HCT116 (cell line): ENCODE results near the gene SYNE1. TPM values are rescaled to one million over a fixed set of nuclear protein-coding genes. Genes with fewer than 3 reads are reported as not detected.

Source experiments
- ATAC-seq: fragments of 200-7000 bp; cut with Tn5 transposase; 2 replicates; pipeline ENCODE4 v1.9.1; 2020; ENCODE audit warnings: mild to moderate bottlenecking, moderate library complexity
- BruUV-seq: library from RNA; stranded (reverse); fragments of 400-500 nt; replicated peaks from 2 replicates; lab custom pipeline; 2021; lab: Mats Ljungman, UMichigan
- CTCF ChIA-PET: fragments of 300-600 bp; sonication (Branson Sonifier 250); formaldehyde crosslinking; loops from one replicate; lab custom pipeline; 2021; ENCODE audit warnings: antibody characterized with exemption; lab: Charles Lee
- POLR2A ChIA-PET: fragments of 300-600, 350-600 bp; sonication (Branson Sonifier 250); formaldehyde crosslinking; loops from one replicate; lab custom pipeline; 2021; ENCODE audit warnings: antibody characterized with exemption; lab: Charles Lee
- RAD21 ChIA-PET, 2 experiments: fragments of 300-600 bp; sonication (Branson Sonifier 250); formaldehyde crosslinking; loops; one replicate each; lab custom pipeline; 2023; ENCODE audit warnings: low total read pairs in 2 of 2; ENCODE audit not compliant: uncharacterized antibody in 2 of 2, unreplicated experiment in 2 of 2, low non-redundant PET in 1 of 2; lab: Charles Lee
- DNase-seq: peaks from one replicate; pipeline ENCODE4 v3.0.0-alpha.2; 2010; ENCODE audit warnings: low read depth, low spot score
- H2AFZ ChIP-seq: fragments of 200-600 bp; shearing (Covaris generic), sonication (generic); 2 replicates; pipeline ENCODE4 v1.6.1; 2017; ENCODE audit warnings: low read depth, mixed run types, mixed read lengths, antibody characterized with exemption, low read length; ENCODE audit not compliant: poor library complexity, severe bottlenecking
- H3K27ac ChIP-seq: 2 replicates; pipeline ENCODE4 v1.5.1; 2012; ENCODE audit warnings: low read depth, low read length
- H3K27me3 ChIP-seq: fragments of 200-600 bp; sonication (generic); 2 replicates; pipeline ENCODE4 v1.6.1; 2016; ENCODE audit warnings: mixed run types, low read length, mixed read lengths; ENCODE audit not compliant: insufficient read depth
- H3K36me3 ChIP-seq, 2 experiments: fragments of 200-500 bp in 1 of 2; fragments of 200-600 bp in 1 of 2; sonication (Bioruptor generic) in 1 of 2; sonication (generic) in 1 of 2; 2 replicates each; pipeline versions ENCODE4 v1.5.1 to v1.6.1; 2014 to 2016; ENCODE audit warnings: low read length in 2 of 2, inconsistent platforms in 1 of 2, mixed read lengths in 1 of 2, mixed run types in 1 of 2; ENCODE audit not compliant: insufficient read depth in 2 of 2, control insufficient read depth in 1 of 2
- H3K4me1 ChIP-seq, 2 experiments: fragments of 200-600 bp in 1 of 2; sonication (generic) in 1 of 2; 2 replicates each; pipeline versions ENCODE4 v1.5.1 to v1.6.1; 2012 to 2017; ENCODE audit warnings: low read length in 2 of 2, inconsistent platforms in 1 of 2, mild to moderate bottlenecking in 1 of 2, mixed read lengths in 1 of 2, mixed run types in 1 of 2, moderate library complexity in 1 of 2; ENCODE audit not compliant: insufficient read depth in 2 of 2, control insufficient read depth in 1 of 2
- H3K4me2 ChIP-seq: fragments of 200-600 bp; sonication (generic); 2 replicates; pipeline ENCODE4 v1.6.1; 2017; ENCODE audit warnings: mixed run types, low read length, mixed read lengths
- H3K4me3 ChIP-seq, 2 experiments: fragments of 200-600 bp in 1 of 2; sonication (generic) in 1 of 2; replicated peaks in 1 of 2; 2 replicates each; pipeline ENCODE4 v1.5.1; 2011 to 2016; ENCODE audit warnings: low read length in 2 of 2, control low read depth in 1 of 2, low read depth in 1 of 2, mild to moderate bottlenecking in 1 of 2, mixed read lengths in 1 of 2, mixed run types in 1 of 2
- H3K79me2 ChIP-seq: fragments of 200-600 bp; sonication (generic); 2 replicates; pipeline ENCODE4 v1.6.1; 2017; ENCODE audit warnings: mild to moderate bottlenecking, mixed run types, low read length, moderate library complexity, mixed read lengths; ENCODE audit not compliant: insufficient read depth
- H3K9ac ChIP-seq: fragments of 200-600 bp; sonication (generic); 2 replicates; pipeline ENCODE4 v1.6.1; 2016; ENCODE audit warnings: low read length, mixed read lengths
- H3K9me2 ChIP-seq: fragments of 200-600 bp; sonication (generic), shearing (Covaris generic); 2 replicates; pipeline ENCODE4 v1.6.1; 2017; ENCODE audit warnings: mixed run types, mild to moderate bottlenecking, moderate library complexity; ENCODE audit not compliant: insufficient read depth
- H3K9me3 ChIP-seq, 2 experiments: fragments of 200-500 bp in 1 of 2; fragments of 200-600 bp in 1 of 2; sonication (Bioruptor generic) in 1 of 2; sonication (generic) in 1 of 2; 2 replicates each; pipeline ENCODE4 v1.6.1; 2014 to 2017; ENCODE audit warnings: low read length in 2 of 2, mixed read lengths in 2 of 2, inconsistent platforms in 1 of 2, low read depth in 1 of 2, mild to moderate bottlenecking in 1 of 2, mixed run types in 1 of 2, moderate library complexity in 1 of 2; ENCODE audit not compliant: control insufficient read depth in 1 of 2, insufficient read depth in 1 of 2
- H4K20me1 ChIP-seq: fragments of 200-600 bp; sonication (generic), shearing (Covaris generic); 2 replicates; pipeline ENCODE4 v1.6.1; 2017; ENCODE audit warnings: mixed run types, mild to moderate bottlenecking, moderate library complexity; ENCODE audit not compliant: insufficient read depth
- ATF3 ChIP-seq: IDR thresholded peaks from 2 replicates; pipeline ENCODE4 v1.6.1; 2012
- CBX3 ChIP-seq: IDR thresholded peaks from 2 replicates; pipeline ENCODE4 v1.6.1; 2012; ENCODE audit warnings: low read depth
- CEBPB ChIP-seq: IDR thresholded peaks from 2 replicates; pipeline ENCODE4 v1.6.1; 2012; ENCODE audit warnings: low read depth
- EGR1 ChIP-seq: IDR thresholded peaks from 2 replicates; pipeline ENCODE4 v1.6.1; 2012; ENCODE audit warnings: low read depth
- EZH2 ChIP-seq: fragments of 200-600 bp; sonication (generic); IDR thresholded peaks from 2 replicates; pipeline ENCODE4 v1.6.1; 2017; ENCODE audit warnings: antibody characterized with exemption, mixed run types
- EZH2phosphoT487 ChIP-seq: fragments of 200-600 bp; IDR thresholded peaks from 2 replicates; pipeline ENCODE4 v1.6.1; 2018; ENCODE audit warnings: antibody characterized with exemption, borderline replicate concordance
- FOSL1 ChIP-seq: IDR thresholded peaks from 2 replicates; pipeline ENCODE4 v1.6.1; 2012; ENCODE audit warnings: low read depth
- JUND ChIP-seq: IDR thresholded peaks from 2 replicates; pipeline ENCODE4 v1.6.1; 2012
- MAX ChIP-seq: IDR thresholded peaks from 2 replicates; pipeline ENCODE4 v1.6.1; 2012
- POLR2A ChIP-seq: IDR thresholded peaks from 2 replicates; pipeline ENCODE4 v1.7.0; 2011; ENCODE audit warnings: borderline replicate concordance; ENCODE audit not compliant: insufficient read depth, insufficient read length; ENCODE audit errors: extremely low read depth
- POLR2AphosphoS5 ChIP-seq: IDR thresholded peaks from 2 replicates; pipeline ENCODE4 v1.6.1; 2011; ENCODE audit warnings: mild to moderate bottlenecking, low read depth, low read length, moderate library complexity
- REST ChIP-seq: IDR thresholded peaks from 2 replicates; pipeline ENCODE4 v1.6.1; 2012; ENCODE audit warnings: low read depth
- SIN3A ChIP-seq: IDR thresholded peaks from 2 replicates; pipeline ENCODE4 v1.6.1; 2012; ENCODE audit warnings: low read depth
- SRF ChIP-seq: IDR thresholded peaks from 2 replicates; pipeline ENCODE4 v1.6.1; 2012; ENCODE audit warnings: low read depth
- TCF7L2 ChIP-seq: IDR thresholded peaks from 2 replicates; pipeline ENCODE4 v1.7.0; 2011; ENCODE audit warnings: borderline replicate concordance, inconsistent platforms; ENCODE audit not compliant: insufficient read depth, insufficient read length; ENCODE audit errors: extremely low read depth
- YY1 ChIP-seq: IDR thresholded peaks from 2 replicates; pipeline ENCODE4 v1.6.1; 2011; ENCODE audit warnings: low read length, low read depth, moderate library complexity, mild to moderate bottlenecking; ENCODE audit not compliant: insufficient replicate concordance; ENCODE audit errors: extremely low read depth
- ZBTB33 ChIP-seq: IDR thresholded peaks from 2 replicates; pipeline ENCODE4 v1.6.1; 2011; ENCODE audit warnings: mild to moderate bottlenecking, low read length, moderate library complexity; ENCODE audit not compliant: insufficient replicate concordance; ENCODE audit errors: extremely low read depth
- ZFX ChIP-seq: fragments of 450-650 bp; IDR thresholded peaks from 2 replicates; pipeline ENCODE4 v1.6.1; 2017
- ZNF274 ChIP-seq: fragments of 200-500 bp; sonication (Bioruptor generic); IDR thresholded peaks from 2 replicates; pipeline ENCODE4 v1.6.1; 2014; ENCODE audit warnings: mild to moderate bottlenecking, low read depth, low read length, inconsistent platforms
- intact Hi-C: fragments of 100-400 bp; cut with micrococcal nuclease; formaldehyde crosslinking; loops from 2 replicates; pipeline ENCODE4 v1.10.0; 2022
- total RNA-seq: library from RNA; stranded (reverse); gene quantifications from one replicate; pipeline ENCODE4 v1.2.1, GENCODE V29; 2021; ENCODE audit not compliant: unreplicated experiment
- TF ChIP-seq, protein P1 (sequence below), 3 experiments: fragments of 200-600 bp in 1 of 3; sonication (generic) in 1 of 3; IDR thresholded peaks in 2 of 3; conservative IDR thresholded peaks in 1 of 3; 2 replicates each; pipeline ENCODE4 v1.5.1; 2012 to 2017; ENCODE audit warnings: low read depth in 2 of 3, low read length in 2 of 3, antibody characterized with exemption in 1 of 3, borderline replicate concordance in 1 of 3, control low read depth in 1 of 3, mild to moderate bottlenecking in 1 of 3, mixed read lengths in 1 of 3, mixed run types in 1 of 3, moderate library complexity in 1 of 3; ENCODE audit not compliant: insufficient read depth in 1 of 3

Gene SYNE1
- total RNA-seq, 1 experiment from 2014 or later: 5.4 TPM

DNA sequence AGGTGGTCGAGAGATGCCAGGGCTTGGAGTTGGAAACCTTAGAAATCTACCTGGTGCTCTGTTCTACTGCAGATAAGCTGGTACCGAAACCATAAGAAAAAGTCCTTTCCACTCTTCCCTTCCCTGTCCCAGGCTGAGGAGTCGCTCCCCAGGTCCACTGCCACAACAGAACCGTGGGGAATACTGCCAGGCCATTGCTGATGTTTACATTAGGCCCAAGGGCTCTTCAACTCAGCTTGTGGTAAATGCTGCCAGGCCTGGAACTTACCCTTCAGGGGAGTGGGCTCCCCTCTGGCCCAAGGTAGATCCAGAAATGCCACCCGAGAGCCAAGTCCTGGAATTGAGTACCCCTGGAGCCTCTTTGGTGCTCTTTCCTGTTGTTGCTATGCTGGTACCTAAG is 441.3 kb downstream of the SYNE1 start:
- ChIA-PET POLR2A (no interaction called here), RAD21 (no interaction called here), CTCF (no interaction called here)
- Histone ChIP-seq H2AFZ (no peak overlapping the region), H3K9me3 (no peaks in the 10 kb centered on the region), H3K4me2 (no peak overlapping the region), H3K79me2 (no peaks in the 10 kb centered on the region), H3K9me2 (no peaks in the 10 kb centered on the region), H4K20me1 (no peaks in the 10 kb centered on the region; the same call in 1 of the 2 replicates), H3K4me1 (no peaks in the 10 kb centered on the region), H3K36me3 (no peaks in the 10 kb centered on the region), H3K27me3 (no peaks in the 10 kb centered on the region), H3K4me3 (no peak overlapping the region), H3K27ac (no peak overlapping the region), H3K9ac (no peak overlapping the region)
- DNase-seq: no peak
- ATAC-seq: no peak
- TF ChIP-seq ZBTB33: no peak
- no peak for TF ChIP-seq EGR1
- no peak for TF ChIP-seq SIN3A
- TF ChIP-seq EZH2: no peak
- TF ChIP-seq POLR2A: no peak
- TF ChIP-seq POLR2AphosphoS5: no peak
- no peak for TF ChIP-seq CBX3
- TF ChIP-seq FOSL1: no peak
- TF ChIP-seq ZNF274: no peak
- no peak for TF ChIP-seq REST
- TF ChIP-seq SRF: no peak
- no peak for TF ChIP-seq JUND
- no peak for TF ChIP-seq TCF7L2
- TF ChIP-seq ATF3: no peak
- no peak for TF ChIP-seq EZH2phosphoT487
- no peak for TF ChIP-seq YY1
- TF ChIP-seq CEBPB: no peak
- TF ChIP-seq, protein P1, sequence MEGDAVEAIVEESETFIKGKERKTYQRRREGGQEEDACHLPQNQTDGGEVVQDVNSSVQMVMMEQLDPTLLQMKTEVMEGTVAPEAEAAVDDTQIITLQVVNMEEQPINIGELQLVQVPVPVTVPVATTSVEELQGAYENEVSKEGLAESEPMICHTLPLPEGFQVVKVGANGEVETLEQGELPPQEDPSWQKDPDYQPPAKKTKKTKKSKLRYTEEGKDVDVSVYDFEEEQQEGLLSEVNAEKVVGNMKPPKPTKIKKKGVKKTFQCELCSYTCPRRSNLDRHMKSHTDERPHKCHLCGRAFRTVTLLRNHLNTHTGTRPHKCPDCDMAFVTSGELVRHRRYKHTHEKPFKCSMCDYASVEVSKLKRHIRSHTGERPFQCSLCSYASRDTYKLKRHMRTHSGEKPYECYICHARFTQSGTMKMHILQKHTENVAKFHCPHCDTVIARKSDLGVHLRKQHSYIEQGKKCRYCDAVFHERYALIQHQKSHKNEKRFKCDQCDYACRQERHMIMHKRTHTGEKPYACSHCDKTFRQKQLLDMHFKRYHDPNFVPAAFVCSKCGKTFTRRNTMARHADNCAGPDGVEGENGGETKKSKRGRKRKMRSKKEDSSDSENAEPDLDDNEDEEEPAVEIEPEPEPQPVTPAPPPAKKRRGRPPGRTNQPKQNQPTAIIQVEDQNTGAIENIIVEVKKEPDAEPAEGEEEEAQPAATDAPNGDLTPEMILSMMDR (IDR thresholded peaks at IDR 0.05 in 2 of 3, conservative IDR thresholded peaks at IDR 0.05 in 1 of 3; ENCODE audit: borderline replicate concordance in 1 of 3, insufficient read depth in 1 of 3, low read depth in 2 of 3, low read length in 2 of 3): no peak
- no peak for TF ChIP-seq ZFX
- TF ChIP-seq MAX: no peak
- BruUV-seq: no TSS peak
- intact Hi-C loops: no loop called here
